ENCODE results near the gene GPBAR1.
"Not testable (repeated sequence)": the region's sequence is repeated elsewhere in the genome, so short reads cannot be mapped to it uniquely, and the experiment has no call there.

Gene GPBAR1

GRCh38 chr2:218270721-218271486 lies 10.1 kb downstream of the GPBAR1 start:
- peak; percentile 46 for DNase-seq

GRCh38 chr2:218271487-218271797 lies 10.6 kb downstream of the GPBAR1 start:
- no peak for DNase-seq

- DNase-seq, result no peak
Observed at GRCh38 chr2:218271865-218272530, 11.2 kb downstream of the GPBAR1 start.

- peak; percentile 52 for DNase-seq
Observed at GRCh38 chr2:218272531-218273212, 11.9 kb downstream of the GPBAR1 start.

DNA sequence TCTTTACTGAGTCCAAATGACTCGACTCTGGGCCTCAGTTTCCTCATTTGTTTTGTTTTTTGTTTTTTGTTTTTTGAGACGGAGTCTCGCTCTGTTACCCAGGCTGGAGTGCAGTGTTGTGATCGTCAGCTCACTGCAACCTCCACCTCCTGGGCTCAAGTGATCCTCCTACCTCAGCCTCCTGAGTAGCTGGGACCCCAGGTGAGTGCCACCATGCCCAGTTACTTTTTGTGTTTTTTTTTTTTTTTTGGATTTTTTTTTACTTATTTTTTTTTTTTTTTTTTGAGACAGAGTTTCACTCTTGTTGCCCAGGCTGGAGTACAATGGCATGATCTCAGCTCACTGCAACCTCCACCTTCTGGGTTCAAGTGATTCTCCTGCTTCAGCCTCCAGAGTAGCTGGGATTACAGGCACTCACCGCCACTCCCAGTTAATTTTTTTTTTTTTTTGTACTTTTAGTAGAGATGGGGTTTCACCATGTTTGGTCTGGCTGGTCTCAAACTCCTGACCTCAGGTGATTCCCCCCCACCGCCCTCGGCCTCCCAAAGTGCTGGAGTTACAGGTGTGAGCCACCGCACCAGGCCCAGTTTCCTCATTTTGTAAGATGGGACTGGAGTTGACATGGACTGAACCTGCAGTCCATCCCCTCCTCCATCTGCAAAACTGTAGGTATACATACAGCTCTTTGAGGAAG lies 12.5 kb downstream of the GPBAR1 start:
- not testable (repeated sequence) for DNase-seq

DNA sequence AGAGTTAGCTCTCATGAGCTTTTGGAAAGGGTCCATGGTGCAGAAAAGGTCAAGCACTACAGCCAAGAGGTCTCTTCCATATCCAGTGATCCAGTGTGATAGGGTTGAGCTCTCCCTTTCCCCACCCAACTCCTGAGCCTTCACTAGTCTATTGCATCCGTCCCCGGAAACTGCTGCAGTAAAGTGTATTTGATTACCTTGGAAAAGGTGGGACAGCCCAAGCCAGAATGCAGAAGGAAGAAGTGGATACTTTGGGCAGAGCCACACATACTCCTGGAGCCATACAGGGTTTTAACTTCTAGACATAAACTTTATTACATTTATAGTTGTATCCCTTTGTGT lies 13.1 kb downstream of the GPBAR1 start:
- DNase-seq, result no peak

GRCh38 chr2:218274586-218274985 lies 13.8 kb downstream of the GPBAR1 start:
- DNase-seq, result no peak

- DNase-seq, result no peak
Observed at GRCh38 chr2:218275371-218276072, 14.7 kb downstream of the GPBAR1 start.

DNA sequence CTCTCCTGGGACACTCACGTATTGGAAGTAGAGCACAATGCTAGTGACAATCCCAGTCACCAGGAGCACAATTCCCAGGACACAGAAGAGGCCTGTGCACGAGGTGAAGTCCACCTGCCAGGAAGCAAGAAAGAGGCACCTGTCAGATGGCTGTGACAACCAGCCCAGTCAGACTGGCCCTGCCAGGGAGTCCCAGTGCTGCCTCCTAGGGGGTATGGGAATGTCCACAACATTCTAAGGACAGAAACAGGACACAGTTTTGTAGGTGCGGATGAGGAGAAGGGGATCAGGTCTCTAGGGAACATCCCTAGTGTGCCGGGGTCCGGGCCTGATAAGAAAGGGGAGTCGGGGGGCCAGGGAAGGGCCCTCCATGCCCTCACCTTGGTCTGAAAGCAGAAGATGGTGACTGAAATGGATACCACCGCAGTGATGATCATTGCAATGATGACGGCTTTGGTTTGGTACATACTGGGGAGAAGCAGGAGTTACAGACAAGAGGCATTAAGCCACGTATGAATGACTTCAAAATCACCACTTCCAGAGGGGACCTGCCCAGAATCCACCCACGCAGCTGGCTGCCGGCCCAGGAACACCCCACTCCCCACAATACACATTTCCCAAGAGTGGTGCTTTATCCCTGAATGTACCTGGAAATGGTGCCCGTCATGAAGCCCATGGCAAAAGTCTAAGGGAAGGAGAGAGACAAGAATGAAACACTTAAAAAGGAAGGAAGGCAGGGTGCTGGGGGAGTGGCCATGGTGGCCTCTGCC lies 16.4 kb downstream of the GPBAR1 start:
- DNase-seq, result no peak

GRCh38 chr2:218277921-218278320 lies 17.1 kb downstream of the GPBAR1 start:
- no peak for DNase-seq

DNA sequence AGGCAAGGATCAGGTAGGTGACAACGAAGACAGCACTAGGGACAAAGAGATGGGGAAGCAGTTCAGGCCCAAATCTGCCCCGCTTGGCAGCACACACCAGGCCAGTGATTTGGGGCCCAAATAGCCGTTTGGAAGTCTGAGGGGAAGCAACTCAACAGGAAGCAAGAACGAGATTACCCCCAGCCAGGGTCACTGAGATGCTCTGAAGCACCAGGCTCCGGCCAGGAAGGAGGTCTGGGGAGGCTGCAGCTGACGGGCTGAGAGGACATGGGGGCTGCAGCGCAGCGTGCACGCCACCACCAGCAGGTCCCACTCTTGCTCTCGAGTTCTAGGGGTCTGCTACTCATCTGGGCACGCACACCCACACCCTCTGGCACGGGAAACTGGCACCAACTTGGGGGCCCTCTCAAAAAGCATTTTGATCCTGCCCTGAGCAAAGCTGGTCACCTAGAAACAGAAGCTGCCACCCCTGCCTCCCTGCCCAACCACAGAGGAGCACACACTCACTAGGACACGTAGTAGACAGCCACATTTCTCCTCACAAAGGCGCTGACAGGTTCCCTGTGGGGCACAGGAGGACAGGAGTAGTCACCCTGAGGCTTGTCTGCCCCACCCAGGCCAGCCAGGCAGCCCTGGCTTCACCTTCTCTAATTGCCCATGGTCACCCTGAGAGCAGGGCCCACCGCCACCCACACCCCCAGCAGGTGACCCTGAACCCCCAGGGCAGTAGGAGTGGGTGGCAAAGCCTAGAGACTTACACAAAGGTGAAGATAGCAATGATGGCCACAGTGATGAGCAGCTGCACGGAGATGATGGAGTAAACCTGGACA lies 17.9 kb downstream of the GPBAR1 start:
- DNase-seq, result no peak

DNA sequence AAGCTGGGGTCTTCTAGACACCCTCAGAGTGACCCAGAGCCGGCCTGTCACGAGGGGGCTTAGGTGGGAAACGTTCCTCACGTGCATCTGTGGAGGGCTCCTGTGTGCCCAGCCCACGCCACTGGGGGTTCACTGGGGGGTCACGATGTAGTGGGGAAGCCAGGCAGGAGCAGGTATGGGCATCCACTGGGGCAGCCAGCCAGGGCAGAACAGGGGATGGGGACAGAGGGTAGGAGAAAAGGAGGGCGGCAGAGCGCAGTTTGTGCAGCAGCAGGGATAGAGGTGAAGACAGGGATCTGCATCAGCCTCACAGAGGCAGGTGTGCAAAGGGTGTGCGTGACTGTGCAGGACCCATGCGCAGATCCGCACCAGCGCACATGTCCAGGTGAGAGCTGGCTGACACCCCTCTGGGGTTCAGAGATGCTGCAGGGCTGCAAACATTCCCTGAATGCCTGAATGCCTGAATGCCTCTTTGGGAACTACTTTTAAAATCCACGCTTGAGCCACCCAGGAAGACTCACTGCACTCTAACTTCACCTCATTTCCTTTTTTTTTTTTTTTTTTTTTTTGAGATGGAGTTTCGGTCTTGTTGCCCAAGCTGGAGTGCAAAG lies 19.6 kb downstream of the GPBAR1 start:
- no peak for DNase-seq

- DNase-seq, result no peak
Observed at GRCh38 chr2:218281449-218281848, 20.6 kb downstream of the GPBAR1 start.

- DNase-seq, result no peak
Observed at GRCh38 chr2:218282173-218282991, 21.6 kb downstream of the GPBAR1 start.

- no peak for DNase-seq
Observed at GRCh38 chr2:218284106-218284811, 23.4 kb downstream of the GPBAR1 start.

DNA sequence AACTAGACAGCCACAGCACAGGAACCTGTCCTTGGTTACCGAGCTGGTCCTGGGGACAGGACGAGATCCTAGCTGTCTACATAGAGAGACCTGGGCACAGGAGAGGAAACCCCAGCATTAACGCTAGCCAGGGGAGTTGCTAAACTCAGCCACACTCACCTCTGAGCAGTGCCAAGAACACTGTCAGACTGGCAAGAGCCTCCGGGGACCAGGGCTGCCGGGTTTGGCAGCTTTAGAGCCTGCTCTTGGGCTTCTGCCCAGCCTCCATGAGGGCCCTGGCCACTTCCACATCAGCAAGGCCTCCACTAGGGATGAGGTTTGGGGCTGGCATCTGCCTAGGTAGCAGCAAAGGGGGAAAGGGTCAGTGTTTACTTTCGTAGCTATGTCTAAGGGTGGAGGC lies 24.8 kb downstream of the GPBAR1 start:
- DNase-seq, result no peak

- DNase-seq, result peak; percentile 64
Observed at GRCh38 chr2:218286570-218287459, 26.0 kb downstream of the GPBAR1 start.
